Activated CD4-positive, alpha-beta memory T cell treated with anti-CD3 and anti-CD28 coated beads for 36 hours (primary cell): ENCODE measurements around the gene RBBP9. TPM values are rescaled to one million over a fixed set of nuclear protein-coding genes. Genes with fewer than 3 reads are reported as not detected.

ENCODE experiments used
- CTCF ChIA-PET: fragments of 350-600 bp; sonication (Branson Sonifier 250); formaldehyde crosslinking; loops from one replicate; lab custom pipeline; 2021; ENCODE audit warnings: antibody characterized with exemption, inconsistent platforms; lab: Charles Lee
- POLR2A ChIA-PET: fragments of 350-600 bp; sonication (Branson Sonifier 250); formaldehyde crosslinking; loops from one replicate; lab custom pipeline; 2021; ENCODE audit warnings: antibody characterized with exemption; lab: Charles Lee
- DNase-seq: peaks from one replicate; pipeline ENCODE4 v3.0.0-alpha.2; 2020
- H3K27ac Mint-ChIP-seq: one replicate; pipeline ENCODE4 v1.8.0; 2021; ENCODE audit warnings: mixed read lengths
- H3K27me3 Mint-ChIP-seq: one replicate; pipeline ENCODE4 v1.8.0; 2021; ENCODE audit warnings: mixed read lengths
- H3K36me3 Mint-ChIP-seq: one replicate; pipeline ENCODE4 v1.8.0; 2021; ENCODE audit warnings: mixed read lengths
- H3K4me1 Mint-ChIP-seq: one replicate; pipeline ENCODE4 v1.8.0; 2021; ENCODE audit warnings: low read depth, mixed read lengths
- H3K4me3 Mint-ChIP-seq: one replicate; pipeline ENCODE4 v1.8.0; 2021; ENCODE audit warnings: mild to moderate bottlenecking, mixed read lengths
- H3K9me3 Mint-ChIP-seq: one replicate; pipeline ENCODE4 v1.8.0; 2021; ENCODE audit warnings: mixed read lengths
- intact Hi-C: fragments of 100-400 bp; cut with micrococcal nuclease; formaldehyde crosslinking; loops from one replicate; pipeline ENCODE4 v1.15.1; 2023
- microRNA-seq: library from miRNA; unstranded; fragments of <30 nt; microRNA quantifications from one replicate; pipeline ENCODE4 v1.2.0, GENCODE V29; 2022; ENCODE audit warnings: borderline number of aligned reads, borderline microRNAs expressed, borderline replicate concordance
- total RNA-seq, 2 experiments: library from RNA; stranded (reverse); gene quantifications; one replicate each; pipeline ENCODE4 v1.2.3, GENCODE V29; 2021

RBBP9 gene
- total RNA-seq, 2 experiments from 2014 or later: 15.9 to 17.7 TPM

- no peaks in the 10 kb centered on the region for H3K4me1 Mint-ChIP-seq
- no peak for DNase-seq
- ChIA-PET POLR2A (no interaction called here), CTCF (no interaction called here)
- peaks cover 4% of the 10 kb centered on the region for H3K36me3 Mint-ChIP-seq
- no peaks in the 10 kb centered on the region for H3K9me3 Mint-ChIP-seq
- no peaks in the 10 kb centered on the region for H3K27me3 Mint-ChIP-seq
- no peak overlapping the region for H3K4me3 Mint-ChIP-seq
- intact Hi-C loops: no loop called here
- H3K27ac Mint-ChIP-seq: no peak overlapping the region
Measured at GRCh38 chr20:18443886-18444285, 53.1 kb downstream of the RBBP9 start.

GRCh38 chr20:18440403-18440802 lies 56.6 kb downstream of the RBBP9 start:
- H3K4me1 Mint-ChIP-seq: no peaks in the 10 kb centered on the region
- H3K9me3 Mint-ChIP-seq: no peaks in the 10 kb centered on the region
- H3K4me3 Mint-ChIP-seq: no peak overlapping the region
- ChIA-PET POLR2A (no interaction called here), CTCF (no interaction called here)
- DNase-seq: no peak
- H3K27ac Mint-ChIP-seq: no peak overlapping the region
- intact Hi-C loops: no loop called here
- no peaks in the 10 kb centered on the region for H3K36me3 Mint-ChIP-seq
- H3K27me3 Mint-ChIP-seq: no peaks in the 10 kb centered on the region

- Mint-ChIP-seq H3K9me3 (no peaks in the 10 kb centered on the region), H3K27me3 (no peaks in the 10 kb centered on the region), H3K36me3 (no peaks in the 10 kb centered on the region), H3K4me1 (no peaks in the 10 kb centered on the region), H3K27ac (no peak overlapping the region), H3K4me3 (no peak overlapping the region)
- intact Hi-C loops: no loop called here
- ChIA-PET CTCF (no interaction called here), POLR2A (no interaction called here)
- DNase-seq: no peak
Measured at GRCh38 chr20:18436847-18437246, 60.2 kb downstream of the RBBP9 start.

Small RNAs within 50 kb of the gene (microRNA-seq; reads per million reads assigned to microRNA genes)
- gene MIR3192: not detected

Other genes with a start within 250 kb of the RBBP9 start
- 1 to 10 TPM; 7.5 to 9.0 TPM for gene ZNF133, start 208.7 kb downstream of the RBBP9 start, total RNA-seq
- 1 to 10 TPM; 1.4 to 1.6 TPM for gene DZANK1, start 30.2 kb downstream of the RBBP9 start, total RNA-seq
- 10 to 100 TPM; 11.0 to 11.3 TPM for gene POLR3F, start 29.8 kb downstream of the RBBP9 start, total RNA-seq
- gene SEC23B, start 10.7 kb upstream of the RBBP9 start, total RNA-seq: 10 to 100 TPM; 90.6 to 97.1 TPM
- gene SMIM26, start 70.2 kb upstream of the RBBP9 start, total RNA-seq: 10 to 100 TPM; 56.0 to 59.0 TPM
- 10 to 100 TPM; 49.2 to 55.4 TPM for gene DTD1, start 90.8 kb upstream of the RBBP9 start, total RNA-seq